Measurements from ENCODE around the gene IGFBP2. TPM values are rescaled to one million over a fixed set of nuclear protein-coding genes. Genes with fewer than 3 reads are reported as not detected.

Gene IGFBP2
- total RNA-seq, 1 donor from 2014 or later = not detected

DNA sequence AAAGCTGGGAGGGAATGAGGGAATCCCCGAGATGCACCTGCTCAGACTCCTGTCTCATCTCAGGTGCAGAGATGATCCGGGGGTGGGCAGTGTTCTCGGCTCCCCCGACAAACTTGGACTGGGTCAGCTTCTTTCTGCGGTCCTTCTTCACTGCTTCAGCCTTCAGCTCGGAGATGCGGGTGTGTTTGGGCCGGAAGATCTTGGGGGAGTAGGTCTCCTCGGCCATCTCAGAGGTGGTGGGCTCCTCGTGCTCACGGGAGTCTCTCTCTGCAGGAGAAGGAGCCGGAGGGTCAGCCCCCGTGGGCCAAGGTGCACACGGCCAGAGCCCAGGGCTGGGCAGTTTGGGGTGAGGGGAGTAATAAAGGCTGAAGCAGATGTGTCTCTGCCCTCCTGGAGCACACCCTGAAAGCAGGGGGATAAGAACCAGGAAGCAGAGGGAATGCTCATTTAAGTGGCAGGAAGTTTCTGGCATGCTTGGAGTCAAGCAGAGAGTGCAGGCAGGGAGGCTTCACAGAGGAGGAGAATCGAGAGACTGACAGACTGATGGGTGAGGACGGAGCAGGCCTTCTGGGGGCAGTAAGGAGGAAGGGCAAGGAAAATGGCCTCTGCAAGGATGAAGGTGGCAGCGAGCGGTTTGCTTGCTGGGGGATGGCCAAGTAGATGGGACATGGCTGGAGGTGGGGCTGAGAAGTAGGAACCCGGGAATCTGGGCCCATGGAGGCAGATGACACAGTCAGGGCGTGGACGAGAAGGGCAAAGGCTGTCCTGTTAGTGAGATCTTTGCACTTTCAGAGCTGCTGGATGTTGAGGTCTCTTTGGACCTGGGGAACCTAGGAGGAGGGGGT, 45.8 kb downstream of the IGFBP2 start:
- no peak for ATAC-seq (ENCODE audit: low read depth)
- no peak overlapping the region for H3K27ac Mint-ChIP-seq
- H3K27me3 Mint-ChIP-seq = peaks cover 24% of the 10 kb centered on the region
- H3K4me1 Mint-ChIP-seq = no peaks in the 10 kb centered on the region
- ChIA-PET POLR2A (no interaction called here), CTCF (no interaction called here)
- no peak for TF ChIP-seq CTCF (IDR thresholded peaks at IDR 0.05)
- intact Hi-C loops (cut with micrococcal nuclease) = no loop called here
- no peak overlapping the region for H3K4me3 Mint-ChIP-seq
- H3K36me3 Mint-ChIP-seq (ENCODE audit: low read depth) = no peaks in the 10 kb centered on the region
- DNase-seq = no peak
- H3K9me3 Mint-ChIP-seq = no peaks in the 10 kb centered on the region

GRCh38 chr2:216679658-216680024, 46.4 kb downstream of the IGFBP2 start:
- Mint-ChIP-seq H3K9me3 (no peaks in the 10 kb centered on the region), H3K4me1 (no peaks in the 10 kb centered on the region), H3K27me3 (peaks cover 29% of the 10 kb centered on the region), H3K27ac (no peak overlapping the region), H3K4me3 (no peak overlapping the region), H3K36me3 (ENCODE audit: low read depth) (no peaks in the 10 kb centered on the region)
- no peak for TF ChIP-seq CTCF (IDR thresholded peaks at IDR 0.05)
- POLR2A ChIA-PET = no interaction called here
- intact Hi-C loops (cut with micrococcal nuclease) = loop anchor here (10.0 kb wide), 1 partner anchor 485 kb away; no protein-coding TSS in a partner anchor
- ATAC-seq (ENCODE audit: low read depth) = no peak
- no peak for DNase-seq
- CTCF ChIA-PET = interaction anchor here (1.2 kb wide), 2 partner anchors 19 to 1033 kb away, joined by 3 read pairs; no protein-coding TSS in a partner anchor

DNA sequence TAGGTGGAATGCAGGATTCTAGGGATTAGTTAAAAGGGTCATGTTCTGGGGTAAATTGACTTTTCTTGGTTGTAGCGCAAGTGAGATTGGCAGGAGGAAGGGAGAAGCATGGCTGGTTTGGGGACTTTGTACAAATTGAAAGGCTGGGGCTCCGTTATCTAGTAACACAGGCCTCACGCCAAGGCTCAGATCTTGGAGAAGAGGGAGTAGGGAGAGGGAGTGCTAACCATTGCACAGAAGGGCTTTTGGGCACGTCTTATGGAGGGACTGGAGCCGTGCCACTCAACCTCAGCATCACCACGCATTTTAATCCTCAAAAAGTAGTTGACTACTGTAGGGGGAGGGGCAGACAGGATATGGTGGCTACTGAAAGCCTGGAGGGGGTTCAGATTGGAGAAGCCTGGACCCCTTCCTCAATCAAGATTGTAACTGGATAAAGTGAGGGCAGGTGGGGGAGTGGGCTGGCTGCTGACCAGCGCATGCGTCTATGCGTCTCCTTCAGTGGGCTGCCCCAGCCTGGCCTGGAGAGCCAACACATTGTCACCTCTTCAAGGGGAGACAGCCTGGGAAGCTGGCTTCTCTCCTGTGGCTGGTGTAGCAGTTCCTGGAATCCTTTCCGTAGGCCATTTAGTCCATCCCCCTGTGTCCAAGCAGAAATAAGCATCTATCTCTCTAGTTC, 47.9 kb downstream of the IGFBP2 start:
- ChIA-PET POLR2A (no interaction called here), CTCF (interaction anchor here (1.2 to 2.5 kb wide), 4 partner anchors 830 to 1034 kb away, joined by 3 to 12 read pairs (median 8); no protein-coding TSS in a partner anchor)
- H3K9me3 Mint-ChIP-seq = no peaks in the 10 kb centered on the region

DNA sequence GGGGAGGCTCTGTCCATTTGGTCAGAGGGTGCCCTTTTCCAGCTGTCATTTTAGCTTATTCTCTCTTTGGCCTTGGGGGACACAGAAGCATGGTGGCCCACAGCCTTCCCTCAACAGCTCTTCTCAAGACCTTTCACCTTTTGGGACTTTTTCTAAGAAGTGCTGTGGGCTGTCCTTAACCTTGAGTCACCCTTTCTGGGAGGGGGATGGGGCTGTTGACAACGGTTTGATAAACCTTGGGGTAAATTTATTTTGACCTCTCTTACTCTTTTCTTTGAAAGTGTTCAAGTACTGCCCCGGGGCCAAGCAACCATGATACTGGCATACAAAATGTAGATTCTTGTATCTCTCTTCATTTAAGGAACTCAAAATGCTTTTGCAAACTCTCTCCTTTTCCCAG, 48.5 kb downstream of the IGFBP2 start:
- no peak for TF ChIP-seq CTCF (IDR thresholded peaks at IDR 0.05)
- intact Hi-C loops (cut with micrococcal nuclease) = loop anchor here (1.0 to 10.0 kb wide), 3 partner anchors 483 to 1075 kb away; no protein-coding TSS in a partner anchor
- POLR2A ChIA-PET = no interaction called here
- H3K4me1 Mint-ChIP-seq = no peaks in the 10 kb centered on the region
- DNase-seq = no peak
- H3K4me3 Mint-ChIP-seq = no peak overlapping the region
- ATAC-seq (ENCODE audit: low read depth) = no peak
- no peak overlapping the region for H3K27ac Mint-ChIP-seq
- CTCF ChIA-PET = interaction anchor here (1.0 to 2.5 kb wide), 7 partner anchors 12 to 1075 kb away, joined by 3 to 12 read pairs (median 4); no protein-coding TSS in a partner anchor
- H3K27me3 Mint-ChIP-seq = peaks cover 40% of the 10 kb centered on the region
- H3K36me3 Mint-ChIP-seq (ENCODE audit: low read depth) = no peaks in the 10 kb centered on the region
- H3K9me3 Mint-ChIP-seq = no peaks in the 10 kb centered on the region

More for the DNA sequence above, 47.9 kb downstream of the IGFBP2 start:
- no peak for TF ChIP-seq CTCF (IDR thresholded peaks at IDR 0.05)
- Mint-ChIP-seq H3K27me3 (peaks cover 40% of the 10 kb centered on the region), H3K4me1 (no peaks in the 10 kb centered on the region), H3K4me3 (no peak overlapping the region), H3K36me3 (ENCODE audit: low read depth) (no peaks in the 10 kb centered on the region), H3K27ac (no peak overlapping the region)
- DNase-seq (no peak), ATAC-seq (ENCODE audit: low read depth) (no peak)
- intact Hi-C loops (cut with micrococcal nuclease) = loop anchor here (10.0 kb wide), 1 partner anchor 484 kb away; no protein-coding TSS in a partner anchor

GRCh38 chr2:216683846-216684245, 50.6 kb downstream of the IGFBP2 start:
- TF ChIP-seq CTCF (IDR thresholded peaks at IDR 0.05) = no peak
- no peaks in the 10 kb centered on the region for H3K36me3 Mint-ChIP-seq (ENCODE audit: low read depth)
- H3K9me3 Mint-ChIP-seq = no peaks in the 10 kb centered on the region
- H3K4me1 Mint-ChIP-seq = no peaks in the 10 kb centered on the region
- DNase-seq (no peak), ATAC-seq (ENCODE audit: low read depth) (no peak)
- intact Hi-C loops (cut with micrococcal nuclease) = loop anchor here (10.0 kb wide), 1 partner anchor 481 kb away; no protein-coding TSS in a partner anchor
- H3K4me3 Mint-ChIP-seq = no peak overlapping the region
- H3K27me3 Mint-ChIP-seq = peaks cover 55% of the 10 kb centered on the region
- H3K27ac Mint-ChIP-seq = no peak overlapping the region
- POLR2A ChIA-PET = no interaction called here
- CTCF ChIA-PET = interaction anchor here (0.7 to 2.3 kb wide), 2 partner anchors 10 to 1029 kb away, joined by 3 to 11 read pairs; no protein-coding TSS in a partner anchor

Measured in activated B cell treated with CpG ODN at 0.5 μM for 24 hours (primary cell).